GM12872 (cell line): Measurements from ENCODE around the gene ADIPOR2.

Source experiments
- CTCF ChIP-seq: IDR thresholded peaks from 3 replicates; pipeline ENCODE4 v1.5.1; 2011; ENCODE audit warnings: low read depth, mild to moderate bottlenecking, low read length, moderate library complexity; ENCODE audit not compliant: insufficient read depth

Gene ADIPOR2

GRCh38 chr12:1835211-1836131 lies 144.6 kb downstream of the ADIPOR2 start:
- TF ChIP-seq CTCF = no peak

GRCh38 chr12:1836241-1836803 lies 145.5 kb downstream of the ADIPOR2 start:
- TF ChIP-seq CTCF = no peak

GRCh38 chr12:1836854-1837421 lies 146.1 kb downstream of the ADIPOR2 start:
- no peak for TF ChIP-seq CTCF

- TF ChIP-seq CTCF = no peak
Observed at GRCh38 chr12:1837541-1838204, 146.8 kb downstream of the ADIPOR2 start.
